IMR-90 (cell line): ENCODE data around the gene AMER2. TPM values are rescaled to one million over a fixed set of nuclear protein-coding genes. Genes with fewer than 3 reads are reported as not detected.

Source experiments
- ATAC-seq: fragments of 200-7000 bp; cut with Tn5 transposase; 2 replicates; pipeline ENCODE4 v1.9.1; 2020; ENCODE audit warnings: low read depth, mild to moderate bottlenecking, moderate library complexity
- BruUV-seq: library from RNA; stranded (reverse); fragments of 400-500 nt; replicated peaks from 2 replicates; lab custom pipeline; 2021; lab: Mats Ljungman, UMichigan
- CTCF ChIA-PET: fragments of 300-600 bp; formaldehyde crosslinking; extraction: SDS; loops from one replicate; lab custom pipeline; 2021; ENCODE audit warnings: antibody characterized with exemption; lab: Yijun Ruan, JAX
- POLR2A ChIA-PET: fragments of 300-600 bp; sonication (Branson Sonifier 250); formaldehyde crosslinking; loops from one replicate; lab custom pipeline; 2022; ENCODE audit warnings: antibody characterized with exemption; ENCODE audit not compliant: unreplicated experiment; lab: Charles Lee
- DNase-seq: peaks from one replicate; pipeline ENCODE4 v3.0.0; 2013
- H2AFZ ChIP-seq: replicated peaks from 2 replicates; pipeline ENCODE3; 2013; ENCODE audit warnings: low read length, mild to moderate bottlenecking; ENCODE audit not compliant: poor library complexity
- H2AK5ac ChIP-seq: 2 replicates; pipeline ENCODE4 v1.6.1; 2013; ENCODE audit warnings: low read depth, low read length, inconsistent platforms
- H2AK9ac ChIP-seq: replicated peaks from 2 replicates; pipeline ENCODE3; 2013; ENCODE audit warnings: mild to moderate bottlenecking, low read depth, low read length, moderate library complexity; ENCODE audit not compliant: poor library complexity
- H2BK120ac ChIP-seq: 2 replicates; pipeline ENCODE4 v1.6.1; 2013; ENCODE audit warnings: low read depth, low read length, inconsistent platforms
- H2BK15ac ChIP-seq: 3 replicates; pipeline ENCODE4 v1.6.1; 2013; ENCODE audit warnings: low read depth, low read length, inconsistent platforms
- H2BK20ac ChIP-seq: 2 replicates; pipeline ENCODE4 v1.6.1; 2013; ENCODE audit warnings: low read depth, mild to moderate bottlenecking, inconsistent platforms, low read length, moderate library complexity
- H2BK5ac ChIP-seq: 2 replicates; pipeline ENCODE4 v1.6.1; 2013; ENCODE audit warnings: mild to moderate bottlenecking, low read depth, low read length, inconsistent platforms; ENCODE audit not compliant: poor library complexity, severe bottlenecking
- H3K14ac ChIP-seq: replicated peaks from 2 replicates; pipeline ENCODE4 v1.6.1; 2013; ENCODE audit warnings: low read depth, low read length, inconsistent platforms
- H3K18ac ChIP-seq: 2 replicates; pipeline ENCODE4 v1.6.1; 2013; ENCODE audit warnings: low read depth, low read length, control low read depth
- H3K23ac ChIP-seq: 2 replicates; pipeline ENCODE4 v1.6.1; 2013; ENCODE audit warnings: low read depth, low read length, inconsistent platforms
- H3K27ac ChIP-seq: 2 replicates; pipeline ENCODE4 v1.5.1; 2013; ENCODE audit warnings: mild to moderate bottlenecking, control low read depth, low read length; ENCODE audit not compliant: insufficient read depth
- H3K27me3 ChIP-seq: 2 replicates; pipeline ENCODE4 v1.6.1; 2013; ENCODE audit warnings: low read length; ENCODE audit not compliant: control insufficient read depth, insufficient read depth
- H3K36me3 ChIP-seq: 2 replicates; pipeline ENCODE4 v1.6.1; 2013; ENCODE audit warnings: low read length, mixed read lengths; ENCODE audit not compliant: control insufficient read depth, insufficient read depth
- H3K4ac ChIP-seq: 2 replicates; pipeline ENCODE4 v1.6.1; 2013; ENCODE audit warnings: low read depth, low read length, inconsistent platforms
- H3K4me1 ChIP-seq: 2 replicates; pipeline ENCODE4 v1.6.1; 2013; ENCODE audit warnings: low read length, mixed read lengths; ENCODE audit not compliant: control insufficient read depth, insufficient read depth
- H3K4me2 ChIP-seq: 2 replicates; pipeline ENCODE4 v1.6.1; 2013; ENCODE audit warnings: low read depth, mild to moderate bottlenecking, control low read depth, low read length, moderate library complexity
- H3K4me3 ChIP-seq: 2 replicates; pipeline ENCODE4 v1.5.1; 2013; ENCODE audit warnings: low read depth, mild to moderate bottlenecking, control low read depth, low read length, moderate library complexity; ENCODE audit not compliant: insufficient read depth
- H3K56ac ChIP-seq: 2 replicates; pipeline ENCODE4 v1.6.1; 2013; ENCODE audit warnings: low read length, inconsistent platforms; ENCODE audit not compliant: insufficient read depth; ENCODE audit errors: extremely low read depth
- H3K79me1 ChIP-seq, 2 experiments: 2 replicates each; pipeline ENCODE4 v1.6.1; 2013; ENCODE audit warnings: low read length in 2 of 2, inconsistent platforms in 1 of 2, low read depth in 1 of 2
- H3K9ac ChIP-seq: 2 replicates; pipeline ENCODE4 v1.6.1; 2013; ENCODE audit warnings: low read depth, low read length, control low read depth
- H3K9me1 ChIP-seq: 2 replicates; pipeline ENCODE4 v1.6.1; 2013; ENCODE audit warnings: low read length, inconsistent platforms; ENCODE audit not compliant: insufficient read depth
- H3K9me3 ChIP-seq: 2 replicates; pipeline ENCODE4 v1.6.1; 2013; ENCODE audit warnings: low read length; ENCODE audit not compliant: control insufficient read depth, insufficient read depth
- H4K20me1 ChIP-seq: 2 replicates; pipeline ENCODE4 v1.6.1; 2013; ENCODE audit warnings: low read length, inconsistent platforms; ENCODE audit not compliant: insufficient read depth
- H4K5ac ChIP-seq: 2 replicates; pipeline ENCODE4 v1.6.1; 2013; ENCODE audit warnings: mild to moderate bottlenecking, low read depth, low read length, control low read depth
- H4K8ac ChIP-seq, 2 experiments: 2 replicates each; pipeline ENCODE4 v1.6.1; 2013; ENCODE audit warnings: low read depth in 2 of 2, low read length in 2 of 2, control low read depth in 1 of 2, inconsistent platforms in 1 of 2
- H4K91ac ChIP-seq: 2 replicates; pipeline ENCODE4 v1.6.1; 2013; ENCODE audit warnings: low read depth, low read length, inconsistent platforms; ENCODE audit not compliant: insufficient read depth
- CEBPB ChIP-seq: IDR thresholded peaks from 2 replicates; pipeline ENCODE4 v1.6.1; 2012; ENCODE audit warnings: low read depth, low read length, improper control_type of control experiment
- CHD1 ChIP-seq: IDR thresholded peaks from 2 replicates; pipeline ENCODE4 v1.6.1; 2012; ENCODE audit warnings: low read depth, low read length, improper control_type of control experiment
- FOS ChIP-seq: fragments of 150-350 bp; IDR thresholded peaks from 2 replicates; pipeline ENCODE4 v1.6.1; 2016; ENCODE audit warnings: low read depth, low read length
- MAZ ChIP-seq: IDR thresholded peaks from 2 replicates; pipeline ENCODE4 v1.6.1; 2012; ENCODE audit warnings: low read depth, mild to moderate bottlenecking, low read length, improper control_type of control experiment, moderate library complexity, borderline replicate concordance
- MXI1 ChIP-seq: IDR thresholded peaks from 2 replicates; pipeline ENCODE4 v1.6.1; 2012; ENCODE audit warnings: low read depth, mild to moderate bottlenecking, low read length, moderate library complexity, borderline replicate concordance
- NFE2L2 ChIP-seq: fragments of 150-350 bp; IDR thresholded peaks from 2 replicates; pipeline ENCODE4 v1.6.1; 2016; ENCODE audit warnings: low read depth, mild to moderate bottlenecking, low read length
- POLR2A ChIP-seq: IDR thresholded peaks from 2 replicates; pipeline ENCODE4 v1.6.1; 2012; ENCODE audit warnings: mild to moderate bottlenecking, low read depth, low read length
- RFX5 ChIP-seq: IDR thresholded peaks from 2 replicates; pipeline ENCODE4 v1.8.0; 2012; ENCODE audit warnings: low read depth, mild to moderate bottlenecking, low read length, moderate library complexity
- WGBS, 2 experiments: methylation state at CpG; one replicate each; pipeline versions ENCODE4 v1.1.5 to v1.1.7; 2013; ENCODE audit warnings: missing lambda C conversion rate in 2 of 2; ENCODE audit not compliant: insufficient read length in 1 of 2; ENCODE audit errors: extremely low coverage in 2 of 2; 5-methylcytosine and 5-hydroxymethylcytosine counted together
- dilution Hi-C: fragments of 300-500 bp; cut with HindIII; formaldehyde crosslinking; loops from one replicate; pipeline ENCODE4 v1.14.3; 2018; ENCODE audit warnings: low sequenced_read_pairs; ENCODE audit not compliant: unreplicated experiment
- in situ Hi-C: fragments of 300-500 bp; cut with MboI; formaldehyde crosslinking; loops from 3 replicates; pipeline ENCODE4 v1.14.3; 2019; ENCODE audit warnings: low sequenced_read_pairs, inconsistent platforms, mixed read lengths
- intact Hi-C: fragments of 100-400 bp; cut with micrococcal nuclease; formaldehyde crosslinking; loops from 2 replicates; pipeline ENCODE4 v1.10.0; 2022
- polyA plus RNA-seq, 3 experiments: library from polyadenylated mRNA; depleted of rRNA; stranded (reverse); fragments of >200 nt; gene quantifications; 2 replicates each; pipeline ENCODE4 v1.2.3, GENCODE V29; 2012; ENCODE audit warnings: low replicate concordance in 1 of 3
- total RNA-seq: library from RNA; depleted of rRNA; stranded (reverse); fragments of >200 nt; gene quantifications from 2 replicates; pipeline ENCODE4 v1.2.3, GENCODE V29; 2012
- TF ChIP-seq, protein P1 (sequence below): fragments of 150-350 bp; IDR thresholded peaks from 2 replicates; pipeline ENCODE4 v1.6.1; 2016; ENCODE audit warnings: low read depth, mild to moderate bottlenecking, low read length, moderate library complexity, borderline replicate concordance

The AMER2 gene
- total and polyA plus RNA-seq, 2 of the 4 experiments (the other 2 are of a cell fraction) = not detected

DNA sequence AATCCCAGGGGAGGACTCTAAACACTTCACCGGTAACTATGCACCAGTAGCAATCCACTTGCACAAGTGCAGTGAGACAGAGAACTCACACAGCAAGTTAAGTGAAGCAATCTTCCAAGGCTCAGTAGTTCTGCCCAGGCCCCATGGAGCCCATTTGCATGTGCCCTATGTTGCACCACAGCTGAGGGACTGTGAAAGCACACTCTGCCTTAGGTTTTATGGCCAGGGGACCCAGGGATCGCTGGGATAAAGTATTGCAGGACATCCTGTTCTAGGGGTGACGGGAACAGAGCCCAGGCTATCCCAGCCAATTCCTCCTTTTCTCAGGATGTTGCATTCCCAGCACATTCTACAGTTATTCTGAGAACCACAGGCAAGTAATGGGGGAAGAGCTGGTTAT is 6.0 kb upstream of the AMER2 start:
- ChIA-PET CTCF (no interaction called here), POLR2A (no interaction called here)
- H4K20me1 ChIP-seq = no peaks in the 10 kb centered on the region
- H3K18ac ChIP-seq = no peak overlapping the region
- no peaks in the 10 kb centered on the region for H3K36me3 ChIP-seq
- H3K27me3 ChIP-seq = peaks cover 19% of the 10 kb centered on the region
- no peaks in the 10 kb centered on the region for H3K9me3 ChIP-seq
- no TSS peak for BruUV-seq
- TF ChIP-seq NFE2L2 (no peak), CHD1 (no peak), MXI1 (no peak), CEBPB (no peak), RFX5 (no peak), POLR2A (no peak), FOS (no peak), MAZ (no peak)
- TF ChIP-seq, protein P1, sequence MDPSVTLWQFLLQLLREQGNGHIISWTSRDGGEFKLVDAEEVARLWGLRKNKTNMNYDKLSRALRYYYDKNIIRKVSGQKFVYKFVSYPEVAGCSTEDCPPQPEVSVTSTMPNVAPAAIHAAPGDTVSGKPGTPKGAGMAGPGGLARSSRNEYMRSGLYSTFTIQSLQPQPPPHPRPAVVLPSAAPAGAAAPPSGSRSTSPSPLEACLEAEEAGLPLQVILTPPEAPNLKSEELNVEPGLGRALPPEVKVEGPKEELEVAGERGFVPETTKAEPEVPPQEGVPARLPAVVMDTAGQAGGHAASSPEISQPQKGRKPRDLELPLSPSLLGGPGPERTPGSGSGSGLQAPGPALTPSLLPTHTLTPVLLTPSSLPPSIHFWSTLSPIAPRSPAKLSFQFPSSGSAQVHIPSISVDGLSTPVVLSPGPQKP = no peak
- no peak overlapping the region for H2BK15ac ChIP-seq
- no peak overlapping the region for H2AK5ac ChIP-seq
- H3K4me2 ChIP-seq = no peak overlapping the region
- ATAC-seq (no peak), DNase-seq (no peak)
- H2AK9ac ChIP-seq = no peak overlapping the region
- in situ Hi-C loops = no loop called here
- H3K56ac ChIP-seq = no peak overlapping the region
- no peak overlapping the region for H4K8ac ChIP-seq
- no peak overlapping the region for H3K23ac ChIP-seq
- H3K14ac ChIP-seq = no peak overlapping the region
- H4K5ac ChIP-seq = no peak overlapping the region
- H3K27ac ChIP-seq = no peak overlapping the region
- no peak overlapping the region for H4K91ac ChIP-seq
- H2AFZ ChIP-seq = no peak overlapping the region
- no CpG with 5 or more reads among the region's 3 CpGs for WGBS, 2 experiments
- H3K4me1 ChIP-seq = no peaks in the 10 kb centered on the region
- dilution Hi-C loops = no loop called here
- no peak overlapping the region for H2BK120ac ChIP-seq
- H3K4ac ChIP-seq = no peak overlapping the region
- H3K9ac ChIP-seq = no peak overlapping the region
- H2BK5ac ChIP-seq = no peak overlapping the region
- H2BK20ac ChIP-seq = no peak overlapping the region
- no peaks in the 10 kb centered on the region for H3K79me1 ChIP-seq
- H3K9me1 ChIP-seq = no peaks in the 10 kb centered on the region
- intact Hi-C loops = no loop called here
- no peak overlapping the region for H3K4me3 ChIP-seq
